Hypothalamus (tissue), 51 donors: Measurements from ENCODE around the gene FOXO1.
"Not testable (repeated sequence)": the region's sequence is repeated elsewhere in the genome, so short reads cannot be mapped to it uniquely, and the experiment has no call there.

ENCODE experiments used
- DNase-seq, 51 donors: peaks; one replicate each; lab custom pipeline; 2025; lab: John Stamatoyannopoulos, UW

FOXO1 gene

GRCh38 chr13:40666045-40666932 lies at the start of gene FOXO1:
FOXO1 (minus strand) TSS chr13:40666641; CDS start chr13:40666212, 429 bp downstream.
- peak; percentile 38 to 93 (median 79) for DNase-seq

GRCh38 chr13:40714433-40714832 lies 48.0 kb upstream of the FOXO1 start:
- not testable (repeated sequence) for DNase-seq

GRCh38 chr13:40706439-40706838 lies 40.0 kb upstream of the FOXO1 start:
- no peak for DNase-seq

GRCh38 chr13:40697711-40698110 lies 31.3 kb upstream of the FOXO1 start:
- DNase-seq, result no peak

GRCh38 chr13:40694426-40694825 lies 28.0 kb upstream of the FOXO1 start:
- DNase-seq, result no peak

GRCh38 chr13:40692946-40693345 lies 26.5 kb upstream of the FOXO1 start:
- no peak for DNase-seq

GRCh38 chr13:40688781-40689180 lies 22.3 kb upstream of the FOXO1 start:
- DNase-seq, result no peak

GRCh38 chr13:40682449-40683240 lies 16.2 kb upstream of the FOXO1 start:
- peak in 1 of 51 donors; percentile 17 for DNase-seq

- no peak for DNase-seq
These were observed 15.1 kb upstream of the FOXO1 start for GRCh38 chr13:40681341-40682146.

- DNase-seq, result no peak
These were observed 14.3 kb upstream of the FOXO1 start for GRCh38 chr13:40680659-40681323.

- DNase-seq, result no peak
These were observed 13.1 kb upstream of the FOXO1 start for GRCh38 chr13:40679480-40679985.

- no peak for DNase-seq
These were observed 10.6 kb upstream of the FOXO1 start for GRCh38 chr13:40677064-40677463.

GRCh38 chr13:40676007-40676406 lies 9.6 kb upstream of the FOXO1 start:
- DNase-seq, result no peak

- no peak for DNase-seq
These were observed 7.0 kb upstream of the FOXO1 start for GRCh38 chr13:40673414-40673813.

- DNase-seq, result no peak
These were observed 6.4 kb upstream of the FOXO1 start for GRCh38 chr13:40672765-40673397.

- DNase-seq, result no peak
These were observed 5.7 kb upstream of the FOXO1 start for GRCh38 chr13:40671956-40672764.

- DNase-seq, result no peak
These were observed 3.9 kb upstream of the FOXO1 start for GRCh38 chr13:40670307-40670706.

- peak in 3 of 51 donors; percentile 1 to 17 (median 7) for DNase-seq
These were observed 1.9 kb upstream of the FOXO1 start for GRCh38 chr13:40668335-40668734.

GRCh38 chr13:40667622-40667978 lies 1.2 kb upstream of the FOXO1 start:
- peak in 1 of 51 donors; percentile 35 for DNase-seq
